Aorta (tissue), 5 donors: ENCODE measurements around the gene PCDHGB3. TPM values are rescaled to one million over a fixed set of nuclear protein-coding genes. Genes with fewer than 3 reads are reported as not detected.
"Not testable (repeated sequence)": the region's sequence is repeated elsewhere in the genome, so short reads cannot be mapped to it uniquely, and the experiment has no call there.

Experiments used
- ATAC-seq: fragments of 200-7000 bp; cut with Tn5 transposase; one replicate; pipeline ENCODE4 v1.9.1; 2022; ENCODE audit warnings: moderate library complexity; ENCODE audit not compliant: low FRiP score
- DNase-seq, 2 donors: peaks; one replicate each; pipeline ENCODE4 v3.0.0-alpha.2; 2020
- H3K27ac ChIP-seq, 2 donors: one replicate each; pipeline ENCODE4 v1.5.1; 2013; ENCODE audit warnings: low read length in 2 of 2, mild to moderate bottlenecking in 2 of 2, moderate library complexity in 2 of 2, control low read depth in 1 of 2, inconsistent platforms in 1 of 2, low read depth in 1 of 2
- H3K27me3 ChIP-seq, 2 donors: one replicate each; pipeline ENCODE4 v1.6.1; 2013; ENCODE audit warnings: control low read depth in 1 of 2, low read length in 1 of 2, mild to moderate bottlenecking in 1 of 2, moderate library complexity in 1 of 2; ENCODE audit not compliant: insufficient read depth in 2 of 2, control insufficient read depth in 1 of 2
- H3K36me3 ChIP-seq, 2 donors: one replicate each; pipeline ENCODE4 v1.6.1; 2013; ENCODE audit warnings: control low read depth in 1 of 2, low read length in 1 of 2, mild to moderate bottlenecking in 1 of 2; ENCODE audit not compliant: insufficient read depth in 2 of 2, control insufficient read depth in 1 of 2
- H3K4me1 ChIP-seq, 2 donors: one replicate each; pipeline ENCODE4 v1.6.1; 2013; ENCODE audit warnings: low read length in 2 of 2, control low read depth in 1 of 2, mild to moderate bottlenecking in 1 of 2, moderate library complexity in 1 of 2; ENCODE audit not compliant: insufficient read depth in 2 of 2, control insufficient read depth in 1 of 2
- H3K4me3 ChIP-seq, 2 donors: one replicate each; pipeline ENCODE4 v1.5.1; 2013; ENCODE audit warnings: low read length in 2 of 2, control low read depth in 1 of 2, mild to moderate bottlenecking in 1 of 2
- H3K9me3 ChIP-seq: one replicate; pipeline ENCODE4 v1.6.1; 2013; ENCODE audit warnings: mild to moderate bottlenecking, low read length; ENCODE audit not compliant: control insufficient read depth
- WGBS, 2 donors: extraction: QIAGEN DNeasy Blood & Tissue Kit; methylation state at CpG; one replicate each; pipeline ENCODE4 v1.1.7; 2013; 5-methylcytosine and 5-hydroxymethylcytosine counted together
- intact Hi-C, 2 donors: fragments of 100-400 bp; cut with DNase I; formaldehyde crosslinking; loops; one replicate each; pipeline versions ENCODE4 v1.14.2 to v1.15.0; 2022
- polyA plus RNA-seq, 2 donors: library from polyadenylated mRNA; stranded (reverse); fragments of 200-250 nt; gene quantifications; one replicate each; pipeline ENCODE4 v1.2.3, GENCODE V29; 2013
- total RNA-seq, 2 donors: library from RNA; stranded (reverse); fragmentation: NEBNext Ultra II Directional; extraction: Animal tissue kit (Norgen Biotek cat#: 25700); gene quantifications; one replicate each; pipeline ENCODE4 v1.2.1, GENCODE V29; 2021
- donor health status: healthy with polysubstance abuse.
- donor health status: Bipolar disorder and iron deficiency.
- donor health status: DM: no; HTN: no; CAD: no.
- donor health status: DM: no; HTN: no; CAD: no.
- donor health status: DM: yes; HTN: yes; CAD: no.

The PCDHGB3 gene
- total and polyA plus RNA-seq, 4 donors: 0.82 to 9.7 (median 7.4) TPM; not detected in 1

GRCh38 chr5:141411575-141411974, 41.5 kb downstream of the PCDHGB3 start:
- WGBS, 2 donors: 59% methylated on average over 3 of the region's 3 CpGs
- no peak for DNase-seq
- peaks cover 34% of the 10 kb centered on the region for H3K9me3 ChIP-seq
- no peak overlapping the region for H3K27ac ChIP-seq
- ATAC-seq: no peak
- no peaks in the 10 kb centered on the region for H3K4me1 ChIP-seq
- no peaks in the 10 kb centered on the region for H3K36me3 ChIP-seq
- H3K27me3 ChIP-seq: no peaks in the 10 kb centered on the region
- intact Hi-C loops: loop anchor here in 1 of 2 donors (10.0 kb wide), 2 partner anchors 113 to 153 kb away; no protein-coding TSS in a partner anchor
- H3K4me3 ChIP-seq: no peak overlapping the region

GRCh38 chr5:141412854-141413539, 43.0 kb downstream of the PCDHGB3 start, which contains the start of gene PCDHGA10:
Gene PCDHGA10, plus strand, starts transcription at chr5:141412987. Its CDS starts 189 bp downstream, at chr5:141413176.
- H3K9me3 ChIP-seq: peaks cover 36% of the 10 kb centered on the region
- H3K4me3 ChIP-seq: no peak within 1 kb of the TSS
- no peak within 1 kb of the TSS for H3K27ac ChIP-seq
- ATAC-seq (no peak), DNase-seq (peak in 1 of 2 donors; percentile 61)
- no peaks in the 10 kb centered on the region for H3K27me3 ChIP-seq
- H3K4me1 ChIP-seq: no peaks in the 10 kb centered on the region
- intact Hi-C loops: loop anchor here in 1 of 2 donors (10.0 kb wide), 2 partner anchors 112 to 152 kb away; no protein-coding TSS in a partner anchor
- WGBS, 2 donors: 14 to 19% methylated on average over 31 of the region's 31 CpGs
- H3K36me3 ChIP-seq: no peaks in the 10 kb centered on the region

- peaks cover 37% of the 10 kb centered on the region for H3K9me3 ChIP-seq
- no peak for ATAC-seq
- 23% methylated on average over 25 of the region's 25 CpGs for WGBS, 2 donors
- H3K27ac ChIP-seq: no peak overlapping the region
- H3K4me3 ChIP-seq: no peak overlapping the region
- H3K4me1 ChIP-seq: no peaks in the 10 kb centered on the region
- no peaks in the 10 kb centered on the region for H3K36me3 ChIP-seq
- DNase-seq: peak in 1 of 2 donors; percentile 49
- intact Hi-C loops: loop anchor here in 1 of 2 donors (10.0 kb wide), 2 partner anchors 111 to 151 kb away; no protein-coding TSS in a partner anchor
- no peaks in the 10 kb centered on the region for H3K27me3 ChIP-seq
Observed at GRCh38 chr5:141413540-141414069, 43.6 kb downstream of the PCDHGB3 start.

GRCh38 chr5:141414548-141415274, 44.7 kb downstream of the PCDHGB3 start:
- not testable (repeated sequence) for H3K4me3 ChIP-seq, H3K27ac ChIP-seq, H3K36me3 ChIP-seq, H3K4me1 ChIP-seq, H3K27me3 ChIP-seq, DNase-seq, ATAC-seq
- peaks cover 40% of the 10 kb centered on the region for H3K9me3 ChIP-seq
- intact Hi-C loops: loop anchor here in 1 of 2 donors (10.0 kb wide), 2 partner anchors 110 to 150 kb away; no protein-coding TSS in a partner anchor
- 24 to 29% methylated on average over 39 to 46 of the region's 46 CpGs for WGBS, 2 donors

- WGBS, 2 donors: 25 to 29% methylated on average over 24 of the region's 24 CpGs
- peaks cover 37% of the 10 kb centered on the region for H3K9me3 ChIP-seq
- DNase-seq, H3K27ac ChIP-seq, ATAC-seq, H3K27me3 ChIP-seq, H3K4me1 ChIP-seq, H3K36me3 ChIP-seq, H3K4me3 ChIP-seq: not testable (repeated sequence)
- intact Hi-C loops: loop anchor here in 1 of 2 donors (10.0 kb wide), 2 partner anchors 110 to 150 kb away; no protein-coding TSS in a partner anchor
Observed at GRCh38 chr5:141415275-141415618, 45.2 kb downstream of the PCDHGB3 start.

GRCh38 chr5:141417494-141418172, 47.6 kb downstream of the PCDHGB3 start, which contains the start of gene PCDHGB7:
Gene PCDHGB7, plus strand, starts transcription at chr5:141417677. Its CDS starts 183 bp downstream, at chr5:141417860.
- not testable (repeated sequence) for H3K4me1 ChIP-seq, H3K36me3 ChIP-seq, H3K4me3 ChIP-seq, H3K27me3 ChIP-seq, H3K27ac ChIP-seq
- H3K9me3 ChIP-seq: peaks cover 44% of the 10 kb centered on the region
- DNase-seq (peak in 1 of 2 donors; percentile 83), ATAC-seq (peak; percentile 91)
- WGBS, 2 donors: 6 to 10% methylated on average over 42 to 47 of the region's 47 CpGs
- intact Hi-C loops: loop anchor here in 1 of 2 donors (10.0 kb wide), 2 partner anchors 107 to 147 kb away; no protein-coding TSS in a partner anchor

- Histone ChIP-seq H3K27me3 (no peaks in the 10 kb centered on the region), H3K36me3 (no peaks in the 10 kb centered on the region), H3K4me1 (no peaks in the 10 kb centered on the region), H3K9me3 (peaks cover 44% of the 10 kb centered on the region), H3K4me3 (no peak overlapping the region), H3K27ac (no peak overlapping the region)
- ATAC-seq (no peak), DNase-seq (no peak)
- intact Hi-C loops: loop anchor here in 1 of 2 donors (10.0 kb wide), 2 partner anchors 106 to 146 kb away; no protein-coding TSS in a partner anchor
- WGBS, 2 donors: 19 to 29% methylated on average over 72 to 74 of the region's 74 CpGs
Observed at GRCh38 chr5:141419074-141419880, 49.2 kb downstream of the PCDHGB3 start.
